CD4-positive, alpha-beta T cell (primary cell): Measurements from ENCODE around the gene IGLL5. TPM values are rescaled to one million over a fixed set of nuclear protein-coding genes. Genes with fewer than 3 reads are reported as not detected.

Experiments used
- ATAC-seq: fragments of 200-7000 bp; cut with Tn5 transposase; one replicate; pipeline ENCODE4 v1.10.0; 2022; ENCODE audit warnings: mild to moderate bottlenecking; ENCODE audit not compliant: poor library complexity
- CTCF ChIA-PET: fragments of 350-600 bp; sonication (Branson Sonifier 250); formaldehyde crosslinking; loops from one replicate; lab custom pipeline; 2021; ENCODE audit warnings: antibody characterized with exemption, inconsistent platforms; lab: Charles Lee
- POLR2A ChIA-PET: fragments of 350-600 bp; sonication (Branson Sonifier 250); formaldehyde crosslinking; loops from one replicate; lab custom pipeline; 2021; ENCODE audit warnings: antibody characterized with exemption, inconsistent platforms; lab: Charles Lee
- DNase-seq, 14 experiments: peaks; one replicate each; pipeline ENCODE4 v3.0.0-alpha.2; 2013 to 2020; ENCODE audit warnings: mixed read lengths in 2 of 14
- H3K27ac ChIP-seq, 2 donors: one replicate each; pipeline versions ENCODE4 v1.5.1 to v1.7.0; 2013; ENCODE audit warnings: low read length in 2 of 2, low read depth in 1 of 2, mild to moderate bottlenecking in 1 of 2
- H3K27me3 ChIP-seq, 2 experiments: 1 replicate in 1 of 2; 2 replicates in 1 of 2; pipeline versions ENCODE4 v1.6.1 to v1.7.0; 2013; ENCODE audit warnings: low read length in 2 of 2, control low read depth in 1 of 2, mild to moderate bottlenecking in 1 of 2, moderate library complexity in 1 of 2; ENCODE audit not compliant: insufficient read depth in 2 of 2, control insufficient read depth in 1 of 2
- H3K36me3 ChIP-seq: one replicate; pipeline ENCODE4 v1.6.1; 2013; ENCODE audit warnings: low read length, control low read depth; ENCODE audit not compliant: insufficient read depth
- H3K4me1 ChIP-seq: one replicate; pipeline ENCODE4 v1.6.1; 2013; ENCODE audit warnings: low read length, control low read depth; ENCODE audit not compliant: insufficient read depth
- H3K4me3 ChIP-seq: one replicate; pipeline ENCODE4 v1.5.1; 2013; ENCODE audit warnings: mild to moderate bottlenecking, low read length, moderate library complexity
- H3K9me3 ChIP-seq, 2 experiments: 1 replicate in 1 of 2; 2 replicates in 1 of 2; pipeline versions ENCODE4 v1.6.1 to v1.7.0; 2013; ENCODE audit warnings: low read length in 2 of 2, mild to moderate bottlenecking in 2 of 2, control low read depth in 1 of 2, moderate library complexity in 1 of 2; ENCODE audit not compliant: control insufficient read depth in 1 of 2, insufficient read depth in 1 of 2
- H3K27ac Mint-ChIP-seq: one replicate; pipeline ENCODE4 v1.8.0; 2020; ENCODE audit warnings: mixed read lengths
- H3K27me3 Mint-ChIP-seq: one replicate; pipeline ENCODE4 v1.8.0; 2021; ENCODE audit warnings: mixed read lengths
- H3K36me3 Mint-ChIP-seq: one replicate; pipeline ENCODE4 v1.8.0; 2021; ENCODE audit warnings: low read depth, mixed read lengths
- H3K4me1 Mint-ChIP-seq: one replicate; pipeline ENCODE4 v1.8.0; 2021; ENCODE audit warnings: low read depth, mixed read lengths
- H3K4me3 Mint-ChIP-seq: one replicate; pipeline ENCODE4 v1.8.0; 2020; ENCODE audit warnings: mild to moderate bottlenecking, mixed read lengths
- H3K9me3 Mint-ChIP-seq: one replicate; pipeline ENCODE4 v1.8.0; 2020; ENCODE audit warnings: mixed read lengths
- CTCF ChIP-seq: fragments of 200-600 bp; IDR thresholded peaks from one replicate; pipeline ENCODE4 v1.8.0; 2022; ENCODE audit warnings: antibody characterized with exemption, mild to moderate bottlenecking
- intact Hi-C, 2 experiments: fragments of 100-400 bp; cut with DNase I in 1 of 2; cut with micrococcal nuclease in 1 of 2; formaldehyde crosslinking; loops; one replicate each; pipeline versions ENCODE4 v1.15.1 to v1.9.0; 2023 to 2025; cut with DNase I, micrococcal nuclease
- total RNA-seq, 174 experiments: library from RNA in 2 of 174; stranded (reverse) in 2 of 174; gene quantifications; one replicate each; pipeline ENCODE4 v1.2.3 and lab custom pipeline; 2021 to 2026

IGLL5 gene
- total RNA-seq, 2 experiments from 2014 or later, result not detected

GRCh38 chr22:22890085-22890484, 2.5 kb downstream of the IGLL5 start:
- H3K36me3 ChIP-seq, result no peaks in the 10 kb centered on the region
- H3K4me1 ChIP-seq, result no peaks in the 10 kb centered on the region
- no peaks in the 10 kb centered on the region for H3K36me3 Mint-ChIP-seq
- no peak overlapping the region for H3K4me3 ChIP-seq
- POLR2A ChIA-PET, result no interaction called here
- H3K27ac ChIP-seq, result no peak overlapping the region
- CTCF ChIA-PET, result no interaction called here
- H3K27ac Mint-ChIP-seq, result no peak overlapping the region
- DNase-seq (no peak), ATAC-seq (no peak)
- intact Hi-C loops, result no loop called here
- H3K9me3 Mint-ChIP-seq, result no peaks in the 10 kb centered on the region
- H3K4me1 Mint-ChIP-seq, result no peaks in the 10 kb centered on the region
- peaks cover 0 to 4% of the 10 kb centered on the region in 2 experiments for H3K27me3 ChIP-seq
- H3K9me3 ChIP-seq, result no peaks in the 10 kb centered on the region
- H3K27me3 Mint-ChIP-seq, result peaks cover 8% of the 10 kb centered on the region
- no peak for TF ChIP-seq CTCF
- no peak overlapping the region for H3K4me3 Mint-ChIP-seq

- H3K27ac Mint-ChIP-seq, result no peak overlapping the region
- H3K4me1 ChIP-seq, result no peaks in the 10 kb centered on the region
- ATAC-seq (no peak), DNase-seq (no peak)
- no peak overlapping the region for H3K4me3 ChIP-seq
- H3K36me3 Mint-ChIP-seq, result no peaks in the 10 kb centered on the region
- no peaks in the 10 kb centered on the region for H3K9me3 Mint-ChIP-seq
- CTCF ChIA-PET, result no interaction called here
- no peaks in the 10 kb centered on the region for H3K9me3 ChIP-seq
- H3K27me3 Mint-ChIP-seq, result peaks cover 16% of the 10 kb centered on the region
- TF ChIP-seq CTCF, result no peak
- intact Hi-C loops, result no loop called here
- peaks cover 0 to 5% of the 10 kb centered on the region in 2 experiments for H3K27me3 ChIP-seq
- H3K36me3 ChIP-seq, result no peaks in the 10 kb centered on the region
- no peak overlapping the region for H3K27ac ChIP-seq
- POLR2A ChIA-PET, result no interaction called here
- H3K4me1 Mint-ChIP-seq, result no peaks in the 10 kb centered on the region
- H3K4me3 Mint-ChIP-seq, result no peak overlapping the region
These were observed 3.6 kb downstream of the IGLL5 start for GRCh38 chr22:22891139-22891621.

GRCh38 chr22:22892096-22893052, 4.8 kb downstream of the IGLL5 start:
- intact Hi-C loops, result no loop called here
- Histone ChIP-seq H3K27ac (no peak overlapping the region), H3K4me3 (no peak overlapping the region), H3K4me1 (no peaks in the 10 kb centered on the region), H3K9me3 (no peaks in the 10 kb centered on the region), H3K36me3 (no peaks in the 10 kb centered on the region), H3K27me3 (peaks cover 0 to 4% of the 10 kb centered on the region in 2 experiments)
- TF ChIP-seq CTCF, result no peak
- Mint-ChIP-seq H3K27me3 (peaks cover 23% of the 10 kb centered on the region), H3K27ac (no peak overlapping the region), H3K9me3 (no peaks in the 10 kb centered on the region), H3K4me3 (no peak overlapping the region), H3K36me3 (no peaks in the 10 kb centered on the region), H3K4me1 (no peaks in the 10 kb centered on the region)
- POLR2A ChIA-PET, result no interaction called here
- ATAC-seq (no peak), DNase-seq (peak in 1 of 14 experiments; percentile 4)
- CTCF ChIA-PET, result no interaction called here
